GM23338 (cell line): ENCODE data around the gene GRIN2C. TPM values are rescaled to one million over a fixed set of nuclear protein-coding genes. Genes with fewer than 3 reads are reported as not detected.

Experiments
- ATAC-seq: fragments of 200-7000 bp; cut with Tn5 transposase; 3 replicates; pipeline ENCODE4 v1.9.1; 2020
- DNase-seq: peaks from one replicate; pipeline ENCODE4 v3.0.0-alpha.2; 2015; ENCODE audit warnings: low spot score
- H2AFZ ChIP-seq: fragments of 200-600 bp; sonication (generic); 2 replicates; pipeline ENCODE4 v1.8.0; 2016; ENCODE audit warnings: antibody characterized with exemption, mild to moderate bottlenecking, moderate library complexity
- H3F3A ChIP-seq: fragments of 200-600 bp; sonication (generic); replicated peaks from 2 replicates; pipeline ENCODE4 v1.8.0; 2017; ENCODE audit warnings: antibody characterized with exemption, mixed run types, low read depth
- H3K27ac ChIP-seq: fragments of 200-600 bp; sonication (generic); 2 replicates; pipeline ENCODE4 v1.6.1; 2016; ENCODE audit warnings: low read depth
- H3K27me3 ChIP-seq: fragments of 200-600 bp; sonication (generic); 2 replicates; pipeline ENCODE4 v1.8.0; 2016; ENCODE audit warnings: mild to moderate bottlenecking, mixed run types, moderate library complexity; ENCODE audit not compliant: insufficient read depth
- H3K36me3 ChIP-seq: fragments of 200-600 bp; sonication (generic); 2 replicates; pipeline ENCODE4 v1.8.0; 2016; ENCODE audit warnings: mild to moderate bottlenecking; ENCODE audit not compliant: insufficient read depth
- H3K4me1 ChIP-seq: fragments of 200-600 bp; sonication (generic); 2 replicates; pipeline ENCODE4 v1.8.0; 2016; ENCODE audit warnings: mild to moderate bottlenecking, moderate library complexity; ENCODE audit not compliant: insufficient read depth
- H3K4me2 ChIP-seq: fragments of 200-600 bp; sonication (generic); 2 replicates; pipeline ENCODE4 v1.7.1; 2017; ENCODE audit warnings: mixed run types
- H3K4me3 ChIP-seq: fragments of 200-600 bp; sonication (generic); 2 replicates; pipeline ENCODE4 v1.6.1; 2016; ENCODE audit warnings: mixed run types
- H3K79me2 ChIP-seq: fragments of 200-600 bp; sonication (generic); replicated peaks from 2 replicates; pipeline ENCODE4 v1.8.0; 2017; ENCODE audit warnings: mild to moderate bottlenecking; ENCODE audit not compliant: insufficient read depth
- H3K9me2 ChIP-seq: fragments of 200-600 bp; sonication (generic); 2 replicates; pipeline ENCODE4 v1.8.0; 2017; ENCODE audit not compliant: insufficient read depth
- H4K20me1 ChIP-seq: fragments of 200-600 bp; sonication (generic); replicated peaks from 2 replicates; pipeline ENCODE4 v1.8.0; 2017; ENCODE audit warnings: mild to moderate bottlenecking; ENCODE audit not compliant: insufficient read depth
- H3K27ac Mint-ChIP-seq: 2 replicates; pipeline ENCODE4 v1.8.0; 2020; ENCODE audit warnings: inconsistent platforms, mild to moderate bottlenecking, moderate library complexity, mixed read lengths
- H3K27me3 Mint-ChIP-seq: 3 replicates; pipeline ENCODE4 v1.8.0; 2022; ENCODE audit warnings: low read depth, mild to moderate bottlenecking, moderate library complexity, mixed read lengths, inconsistent platforms; ENCODE audit not compliant: insufficient read depth, poor library complexity
- H3K36me3 Mint-ChIP-seq: 3 replicates; pipeline ENCODE4 v1.8.0; 2021; ENCODE audit warnings: low read depth, mild to moderate bottlenecking, inconsistent platforms, moderate library complexity, mixed read lengths
- H3K4me1 Mint-ChIP-seq: 3 replicates; pipeline ENCODE4 v1.8.0; 2020; ENCODE audit warnings: mild to moderate bottlenecking, inconsistent platforms, mixed read lengths
- H3K4me3 Mint-ChIP-seq: 3 replicates; pipeline ENCODE4 v1.8.0; 2021; ENCODE audit warnings: moderate library complexity, mild to moderate bottlenecking, inconsistent platforms, mixed read lengths
- H3K9me3 Mint-ChIP-seq: 3 replicates; pipeline ENCODE4 v1.8.0; 2020; ENCODE audit warnings: moderate library complexity, mild to moderate bottlenecking, inconsistent platforms, mixed read lengths
- CREB1 ChIP-seq: fragments of 250-450 bp; sonication (Bioruptor Pico); IDR thresholded peaks from 2 replicates; pipeline ENCODE4 v1.5.0; 2020; ENCODE audit warnings: low read depth, mild to moderate bottlenecking, moderate library complexity
- EZH2phosphoT487 ChIP-seq: fragments of 200-600 bp; sonication (generic); IDR thresholded peaks from one replicate; pipeline ENCODE4 v1.8.1; 2018; ENCODE audit warnings: antibody characterized with exemption; ENCODE audit not compliant: unreplicated experiment
- JUNB ChIP-seq: IDR thresholded peaks from one replicate; pipeline ENCODE4 v1.6.1; 2016; ENCODE audit warnings: antibody characterized with exemption; ENCODE audit not compliant: unreplicated experiment
- NANOG ChIP-seq: IDR thresholded peaks from 2 replicates; pipeline ENCODE4 v1.6.1; 2016; ENCODE audit warnings: antibody characterized with exemption, borderline replicate concordance
- STAT1 ChIP-seq: IDR thresholded peaks from one replicate; pipeline ENCODE4 v1.6.1; 2016; ENCODE audit warnings: antibody characterized with exemption; ENCODE audit not compliant: unreplicated experiment
- polyA plus RNA-seq: library from polyadenylated mRNA; unstranded; fragments of >200 nt; fragmentation: Nextera tagmentation; extraction: Ambion mirVana; gene quantifications from 2 replicates; pipeline ENCODE4 v1.2.1, GENCODE V29; 2016
- total RNA-seq: library from RNA; depleted of rRNA; stranded (reverse); fragments of >200 nt; shearing (Covaris generic); gene quantifications from 2 replicates; pipeline ENCODE4 v1.2.3, GENCODE V29; 2014
- TF ChIP-seq, protein P1 (sequence below): IDR thresholded peaks from one replicate; pipeline ENCODE4 v1.6.1; 2018; ENCODE audit warnings: antibody characterized with exemption; ENCODE audit not compliant: unreplicated experiment
- TF ChIP-seq, protein P2 (sequence below), 2 experiments: fragments of 200-600 bp in 1 of 2; sonication (generic) in 1 of 2; conservative IDR thresholded peaks; 2 replicates each; pipeline versions ENCODE4 v1.5.1 to v1.6.1; 2016 to 2017; ENCODE audit warnings: antibody characterized with exemption in 2 of 2, low read depth in 2 of 2, mild to moderate bottlenecking in 2 of 2, moderate library complexity in 1 of 2
- TF ChIP-seq, protein P3 (sequence below): IDR thresholded peaks from 2 replicates; pipeline ENCODE4 v1.6.1; 2016; ENCODE audit warnings: antibody characterized with exemption
- TF ChIP-seq, protein P4 (sequence below): fragments of 250-450 bp; sonication (Bioruptor Pico); IDR thresholded peaks from 2 replicates; pipeline ENCODE4 v1.5.0; 2020; ENCODE audit warnings: mild to moderate bottlenecking, moderate library complexity

Gene GRIN2C
- total and polyA plus RNA-seq, 2 experiments from 2014 or later: 0.10 to 0.19 TPM

DNA sequence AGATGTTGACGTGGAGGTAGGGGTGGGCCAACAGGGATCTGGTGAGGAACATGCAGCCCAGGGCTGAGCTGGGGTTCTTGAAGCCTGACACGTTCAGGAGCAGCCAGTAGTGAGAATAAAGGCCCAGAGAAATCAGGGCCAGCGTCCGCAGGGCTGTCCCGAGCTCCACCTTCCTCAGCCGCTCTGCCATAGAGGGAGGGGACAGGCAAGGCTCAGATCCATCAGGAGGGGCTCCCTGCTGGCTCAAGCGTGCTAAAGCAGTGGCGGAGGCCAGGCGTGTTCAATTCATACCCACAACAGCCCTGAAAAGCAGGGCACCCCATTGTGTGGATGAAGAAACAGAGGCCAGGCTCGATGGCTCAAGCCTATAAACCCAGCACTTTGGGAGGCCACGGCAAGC is 21.4 kb upstream of the GRIN2C start (continued):
- TF ChIP-seq JUNB (no peak), NANOG (no peak), STAT1 (no peak), EZH2phosphoT487 (no peak), CREB1 (no peak)
- TF ChIP-seq, protein P1, sequence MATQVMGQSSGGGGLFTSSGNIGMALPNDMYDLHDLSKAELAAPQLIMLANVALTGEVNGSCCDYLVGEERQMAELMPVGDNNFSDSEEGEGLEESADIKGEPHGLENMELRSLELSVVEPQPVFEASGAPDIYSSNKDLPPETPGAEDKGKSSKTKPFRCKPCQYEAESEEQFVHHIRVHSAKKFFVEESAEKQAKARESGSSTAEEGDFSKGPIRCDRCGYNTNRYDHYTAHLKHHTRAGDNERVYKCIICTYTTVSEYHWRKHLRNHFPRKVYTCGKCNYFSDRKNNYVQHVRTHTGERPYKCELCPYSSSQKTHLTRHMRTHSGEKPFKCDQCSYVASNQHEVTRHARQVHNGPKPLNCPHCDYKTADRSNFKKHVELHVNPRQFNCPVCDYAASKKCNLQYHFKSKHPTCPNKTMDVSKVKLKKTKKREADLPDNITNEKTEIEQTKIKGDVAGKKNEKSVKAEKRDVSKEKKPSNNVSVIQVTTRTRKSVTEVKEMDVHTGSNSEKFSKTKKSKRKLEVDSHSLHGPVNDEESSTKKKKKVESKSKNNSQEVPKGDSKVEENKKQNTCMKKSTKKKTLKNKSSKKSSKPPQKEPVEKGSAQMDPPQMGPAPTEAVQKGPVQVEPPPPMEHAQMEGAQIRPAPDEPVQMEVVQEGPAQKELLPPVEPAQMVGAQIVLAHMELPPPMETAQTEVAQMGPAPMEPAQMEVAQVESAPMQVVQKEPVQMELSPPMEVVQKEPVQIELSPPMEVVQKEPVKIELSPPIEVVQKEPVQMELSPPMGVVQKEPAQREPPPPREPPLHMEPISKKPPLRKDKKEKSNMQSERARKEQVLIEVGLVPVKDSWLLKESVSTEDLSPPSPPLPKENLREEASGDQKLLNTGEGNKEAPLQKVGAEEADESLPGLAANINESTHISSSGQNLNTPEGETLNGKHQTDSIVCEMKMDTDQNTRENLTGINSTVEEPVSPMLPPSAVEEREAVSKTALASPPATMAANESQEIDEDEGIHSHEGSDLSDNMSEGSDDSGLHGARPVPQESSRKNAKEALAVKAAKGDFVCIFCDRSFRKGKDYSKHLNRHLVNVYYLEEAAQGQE: no peak
- TF ChIP-seq, protein P2, sequence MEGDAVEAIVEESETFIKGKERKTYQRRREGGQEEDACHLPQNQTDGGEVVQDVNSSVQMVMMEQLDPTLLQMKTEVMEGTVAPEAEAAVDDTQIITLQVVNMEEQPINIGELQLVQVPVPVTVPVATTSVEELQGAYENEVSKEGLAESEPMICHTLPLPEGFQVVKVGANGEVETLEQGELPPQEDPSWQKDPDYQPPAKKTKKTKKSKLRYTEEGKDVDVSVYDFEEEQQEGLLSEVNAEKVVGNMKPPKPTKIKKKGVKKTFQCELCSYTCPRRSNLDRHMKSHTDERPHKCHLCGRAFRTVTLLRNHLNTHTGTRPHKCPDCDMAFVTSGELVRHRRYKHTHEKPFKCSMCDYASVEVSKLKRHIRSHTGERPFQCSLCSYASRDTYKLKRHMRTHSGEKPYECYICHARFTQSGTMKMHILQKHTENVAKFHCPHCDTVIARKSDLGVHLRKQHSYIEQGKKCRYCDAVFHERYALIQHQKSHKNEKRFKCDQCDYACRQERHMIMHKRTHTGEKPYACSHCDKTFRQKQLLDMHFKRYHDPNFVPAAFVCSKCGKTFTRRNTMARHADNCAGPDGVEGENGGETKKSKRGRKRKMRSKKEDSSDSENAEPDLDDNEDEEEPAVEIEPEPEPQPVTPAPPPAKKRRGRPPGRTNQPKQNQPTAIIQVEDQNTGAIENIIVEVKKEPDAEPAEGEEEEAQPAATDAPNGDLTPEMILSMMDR (conservative IDR thresholded peaks at IDR 0.05; ENCODE audit: low read depth in 2 of 2): no peak

DNA sequence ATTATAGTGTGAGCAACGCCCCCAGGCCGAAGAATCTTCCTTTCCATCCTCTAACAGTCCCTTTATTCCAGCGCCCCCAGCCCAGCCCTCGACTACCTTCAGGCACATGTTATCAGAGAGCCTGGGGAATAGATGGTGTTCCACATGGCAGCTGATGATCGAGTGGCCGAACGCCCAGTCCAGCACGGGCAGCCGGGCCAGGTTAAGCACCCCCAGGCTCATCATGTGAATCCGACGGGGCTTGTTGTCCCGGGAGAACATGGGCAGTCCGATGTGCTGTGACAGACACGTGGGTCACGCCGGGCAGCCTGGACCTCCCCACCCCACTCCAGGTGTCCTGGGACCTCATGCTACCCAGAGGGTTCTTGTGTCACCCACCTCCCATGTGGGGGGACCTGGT is 19.6 kb upstream of the GRIN2C start:
- H3K9me2 ChIP-seq: no peaks in the 10 kb centered on the region
- no peak overlapping the region for H3K4me3 ChIP-seq
- Mint-ChIP-seq H3K27ac (no peak overlapping the region), H3K4me3 (no peak overlapping the region), H3K27me3 (peaks cover 11% of the 10 kb centered on the region), H3K4me1 (peaks cover 13% of the 10 kb centered on the region), H3K9me3 (no peaks in the 10 kb centered on the region), H3K36me3 (no peaks in the 10 kb centered on the region)
- no peaks in the 10 kb centered on the region for H3K27me3 ChIP-seq
- H3K36me3 ChIP-seq: no peaks in the 10 kb centered on the region
- H3K79me2 ChIP-seq: no peaks in the 10 kb centered on the region
- no peaks in the 10 kb centered on the region for H4K20me1 ChIP-seq
- no peak overlapping the region for H3K27ac ChIP-seq
- H3F3A ChIP-seq: no peaks in the 10 kb centered on the region
- DNase-seq (no peak), ATAC-seq (no peak)
- H2AFZ ChIP-seq: no peak overlapping the region
- H3K4me1 ChIP-seq: peaks cover 6% of the 10 kb centered on the region; the same call in 1 of the 2 replicates
- no peak overlapping the region for H3K4me2 ChIP-seq
- TF ChIP-seq, protein P3, sequence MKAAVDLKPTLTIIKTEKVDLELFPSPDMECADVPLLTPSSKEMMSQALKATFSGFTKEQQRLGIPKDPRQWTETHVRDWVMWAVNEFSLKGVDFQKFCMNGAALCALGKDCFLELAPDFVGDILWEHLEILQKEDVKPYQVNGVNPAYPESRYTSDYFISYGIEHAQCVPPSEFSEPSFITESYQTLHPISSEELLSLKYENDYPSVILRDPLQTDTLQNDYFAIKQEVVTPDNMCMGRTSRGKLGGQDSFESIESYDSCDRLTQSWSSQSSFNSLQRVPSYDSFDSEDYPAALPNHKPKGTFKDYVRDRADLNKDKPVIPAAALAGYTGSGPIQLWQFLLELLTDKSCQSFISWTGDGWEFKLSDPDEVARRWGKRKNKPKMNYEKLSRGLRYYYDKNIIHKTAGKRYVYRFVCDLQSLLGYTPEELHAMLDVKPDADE: no peak
- TF ChIP-seq JUNB (no peak), STAT1 (no peak)
- TF ChIP-seq, protein P4, sequence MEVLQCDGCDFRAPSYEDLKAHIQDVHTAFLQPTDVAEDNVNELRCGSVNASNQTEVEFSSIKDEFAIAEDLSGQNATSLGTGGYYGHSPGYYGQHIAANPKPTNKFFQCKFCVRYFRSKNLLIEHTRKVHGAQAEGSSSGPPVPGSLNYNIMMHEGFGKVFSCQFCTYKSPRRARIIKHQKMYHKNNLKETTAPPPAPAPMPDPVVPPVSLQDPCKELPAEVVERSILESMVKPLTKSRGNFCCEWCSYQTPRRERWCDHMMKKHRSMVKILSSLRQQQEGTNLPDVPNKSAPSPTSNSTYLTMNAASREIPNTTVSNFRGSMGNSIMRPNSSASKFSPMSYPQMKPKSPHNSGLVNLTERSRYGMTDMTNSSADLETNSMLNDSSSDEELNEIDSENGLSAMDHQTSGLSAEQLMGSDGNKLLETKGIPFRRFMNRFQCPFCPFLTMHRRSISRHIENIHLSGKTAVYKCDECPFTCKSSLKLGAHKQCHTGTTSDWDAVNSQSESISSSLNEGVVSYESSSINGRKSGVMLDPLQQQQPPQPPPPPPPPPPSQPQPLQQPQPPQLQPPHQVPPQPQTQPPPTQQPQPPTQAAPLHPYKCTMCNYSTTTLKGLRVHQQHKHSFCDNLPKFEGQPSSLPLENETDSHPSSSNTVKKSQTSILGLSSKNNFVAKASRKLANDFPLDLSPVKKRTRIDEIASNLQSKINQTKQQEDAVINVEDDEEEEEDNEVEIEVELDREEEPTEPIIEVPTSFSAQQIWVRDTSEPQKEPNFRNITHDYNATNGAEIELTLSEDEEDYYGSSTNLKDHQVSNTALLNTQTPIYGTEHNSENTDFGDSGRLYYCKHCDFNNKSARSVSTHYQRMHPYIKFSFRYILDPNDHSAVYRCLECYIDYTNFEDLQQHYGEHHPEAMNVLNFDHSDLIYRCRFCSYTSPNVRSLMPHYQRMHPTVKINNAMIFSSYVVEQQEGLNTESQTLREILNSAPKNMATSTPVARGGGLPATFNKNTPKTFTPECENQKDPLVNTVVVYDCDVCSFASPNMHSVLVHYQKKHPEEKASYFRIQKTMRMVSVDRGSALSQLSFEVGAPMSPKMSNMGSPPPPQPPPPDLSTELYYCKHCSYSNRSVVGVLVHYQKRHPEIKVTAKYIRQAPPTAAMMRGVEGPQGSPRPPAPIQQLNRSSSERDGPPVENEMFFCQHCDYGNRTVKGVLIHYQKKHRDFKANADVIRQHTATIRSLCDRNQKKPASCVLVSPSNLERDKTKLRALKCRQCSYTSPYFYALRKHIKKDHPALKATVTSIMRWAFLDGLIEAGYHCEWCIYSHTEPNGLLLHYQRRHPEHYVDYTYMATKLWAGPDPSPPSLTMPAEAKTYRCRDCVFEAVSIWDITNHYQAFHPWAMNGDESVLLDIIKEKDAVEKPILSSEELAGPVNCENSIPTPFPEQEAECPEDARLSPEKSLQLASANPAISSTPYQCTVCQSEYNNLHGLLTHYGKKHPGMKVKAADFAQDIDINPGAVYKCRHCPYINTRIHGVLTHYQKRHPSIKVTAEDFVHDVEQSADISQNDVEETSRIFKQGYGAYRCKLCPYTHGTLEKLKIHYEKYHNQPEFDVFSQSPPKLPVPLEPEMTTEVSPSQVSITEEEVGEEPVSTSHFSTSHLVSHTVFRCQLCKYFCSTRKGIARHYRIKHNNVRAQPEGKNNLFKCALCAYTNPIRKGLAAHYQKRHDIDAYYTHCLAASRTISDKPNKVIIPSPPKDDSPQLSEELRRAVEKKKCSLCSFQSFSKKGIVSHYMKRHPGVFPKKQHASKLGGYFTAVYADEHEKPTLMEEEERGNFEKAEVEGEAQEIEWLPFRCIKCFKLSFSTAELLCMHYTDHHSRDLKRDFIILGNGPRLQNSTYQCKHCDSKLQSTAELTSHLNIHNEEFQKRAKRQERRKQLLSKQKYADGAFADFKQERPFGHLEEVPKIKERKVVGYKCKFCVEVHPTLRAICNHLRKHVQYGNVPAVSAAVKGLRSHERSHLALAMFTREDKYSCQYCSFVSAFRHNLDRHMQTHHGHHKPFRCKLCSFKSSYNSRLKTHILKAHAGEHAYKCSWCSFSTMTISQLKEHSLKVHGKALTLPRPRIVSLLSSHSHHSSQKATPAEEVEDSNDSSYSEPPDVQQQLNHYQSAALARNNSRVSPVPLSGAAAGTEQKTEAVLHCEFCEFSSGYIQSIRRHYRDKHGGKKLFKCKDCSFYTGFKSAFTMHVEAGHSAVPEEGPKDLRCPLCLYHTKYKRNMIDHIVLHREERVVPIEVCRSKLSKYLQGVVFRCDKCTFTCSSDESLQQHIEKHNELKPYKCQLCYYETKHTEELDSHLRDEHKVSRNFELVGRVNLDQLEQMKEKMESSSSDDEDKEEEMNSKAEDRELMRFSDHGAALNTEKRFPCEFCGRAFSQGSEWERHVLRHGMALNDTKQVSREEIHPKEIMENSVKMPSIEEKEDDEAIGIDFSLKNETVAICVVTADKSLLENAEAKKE (CRISPR knock-in tag): no peak
- TF ChIP-seq, protein P1: no peak
